Neural cell (in vitro differentiated cells): ENCODE measurements around the gene TBRG1. TPM values are rescaled to one million over a fixed set of nuclear protein-coding genes. Genes with fewer than 3 reads are reported as not detected.

Experiments used
- H2AFZ ChIP-seq: fragments of 200-600, 300-800 bp; sonication (generic), shearing (Covaris generic); 2 replicates; pipeline ENCODE4 v1.6.0; 2014; ENCODE audit warnings: low read depth, mild to moderate bottlenecking, antibody characterized with exemption, low read length, moderate library complexity
- H3F3A ChIP-seq: fragments of 200-600 bp; shearing (Covaris generic); 2 replicates; pipeline ENCODE4 v1.6.1; 2016; ENCODE audit warnings: mild to moderate bottlenecking, moderate library complexity, mixed read lengths, antibody characterized with exemption, low read length; ENCODE audit not compliant: insufficient read depth, poor library complexity, severe bottlenecking
- H3K27ac ChIP-seq: fragments of 200-600, 300-800 bp; sonication (generic), shearing (Covaris generic); 2 replicates; pipeline ENCODE4 v1.5.1; 2014; ENCODE audit warnings: mild to moderate bottlenecking, low read length, moderate library complexity
- H3K27me3 ChIP-seq: fragments of 300-800, 200-600 bp; sonication (generic), shearing (Covaris generic); 2 replicates; pipeline ENCODE4 v1.6.0; 2014; ENCODE audit warnings: mild to moderate bottlenecking, low read depth, low read length, moderate library complexity; ENCODE audit not compliant: insufficient read depth
- H3K36me3 ChIP-seq: fragments of 300-800, 200-600 bp; sonication (generic), shearing (Covaris generic); 2 replicates; pipeline ENCODE4 v1.5.1; 2014; ENCODE audit warnings: mild to moderate bottlenecking, antibody characterized with exemption, low read length, moderate library complexity; ENCODE audit not compliant: insufficient read depth
- H3K4me2 ChIP-seq: fragments of 300-800, 200-600 bp; sonication (generic), shearing (Covaris generic); 2 replicates; pipeline ENCODE4 v1.6.0; 2014; ENCODE audit warnings: mild to moderate bottlenecking, low read length
- H3K4me3 ChIP-seq: fragments of 300-800, 200-600 bp; sonication (generic), shearing (Covaris generic); 2 replicates; pipeline ENCODE4 v1.5.1; 2014; ENCODE audit warnings: mild to moderate bottlenecking, low read length, moderate library complexity
- H3K79me2 ChIP-seq: fragments of 200-600 bp; shearing (Covaris generic); replicated peaks from 2 replicates; pipeline ENCODE4 v1.6.0; 2014; ENCODE audit warnings: mild to moderate bottlenecking, low read length, moderate library complexity; ENCODE audit not compliant: insufficient read depth
- H3K9ac ChIP-seq: fragments of 300-800, 200-600 bp; sonication (generic), shearing (Covaris generic); 2 replicates; pipeline ENCODE4 v1.6.1; 2016; ENCODE audit warnings: mild to moderate bottlenecking, low read length, mixed read lengths
- H3K9me2 ChIP-seq: fragments of 200-600 bp; shearing (Covaris generic); 2 replicates; pipeline ENCODE4 v1.6.1; 2016; ENCODE audit warnings: mild to moderate bottlenecking, low read length, mixed read lengths; ENCODE audit not compliant: insufficient read depth
- H3K9me3 ChIP-seq: fragments of 200-600, 300-800 bp; sonication (generic), shearing (Covaris generic); 2 replicates; pipeline ENCODE4 v1.6.1; 2016; ENCODE audit warnings: mild to moderate bottlenecking, mixed run types, low read length, moderate library complexity, mixed read lengths
- H4K20me1 ChIP-seq: fragments of 200-600 bp; shearing (Covaris generic); 2 replicates; pipeline ENCODE4 v1.6.1; 2016; ENCODE audit warnings: mild to moderate bottlenecking, mixed run types; ENCODE audit not compliant: insufficient read depth
- EP300 ChIP-seq: fragments of 450-650 bp; conservative IDR thresholded peaks from 2 replicates; pipeline ENCODE4 v1.6.1; 2014; ENCODE audit warnings: antibody characterized with exemption, mild to moderate bottlenecking, moderate library complexity; ENCODE audit not compliant: poor library complexity, severe bottlenecking
- EZH2 ChIP-seq: fragments of 200-600, 300-800 bp; shearing (Covaris generic), sonication (generic); IDR thresholded peaks from 2 replicates; pipeline ENCODE4 v1.6.1; 2014; ENCODE audit warnings: antibody characterized with exemption, low read length, borderline replicate concordance, mild to moderate bottlenecking; ENCODE audit not compliant: insufficient read depth, poor library complexity, severe bottlenecking
- MXI1 ChIP-seq: fragments of 450-650 bp; conservative IDR thresholded peaks from 2 replicates; pipeline ENCODE4 v1.6.1; 2014; ENCODE audit warnings: antibody characterized with exemption, mild to moderate bottlenecking; ENCODE audit not compliant: poor library complexity, severe bottlenecking
- POLR2AphosphoS5 ChIP-seq: IDR thresholded peaks from 2 replicates; pipeline ENCODE4 v1.6.1; 2012
- RAD21 ChIP-seq: fragments of 450-650 bp; conservative IDR thresholded peaks from 2 replicates; pipeline ENCODE4 v1.6.1; 2014; ENCODE audit warnings: antibody characterized with exemption, mild to moderate bottlenecking, moderate library complexity
- SMC3 ChIP-seq: fragments of 450-650 bp; conservative IDR thresholded peaks from 2 replicates; pipeline ENCODE4 v1.6.1; 2014; ENCODE audit warnings: antibody characterized with exemption, mild to moderate bottlenecking, moderate library complexity; ENCODE audit not compliant: poor library complexity
- TAF1 ChIP-seq: IDR thresholded peaks from 2 replicates; pipeline ENCODE4 v1.6.1; 2012; ENCODE audit warnings: low read depth
- polyA plus RNA-seq: library from polyadenylated mRNA; depleted of rRNA; stranded (reverse); fragments of >200 nt; gene quantifications from 2 replicates; pipeline ENCODE4 v1.2.3, GENCODE V29; 2014
- TF ChIP-seq, protein P1 (sequence below): IDR thresholded peaks from 2 replicates; pipeline ENCODE4 v1.6.1; 2012; ENCODE audit warnings: borderline replicate concordance
- TF ChIP-seq, protein P2 (sequence below): fragments of 450-650 bp; IDR thresholded peaks from 2 replicates; pipeline ENCODE4 v1.5.1; 2014; ENCODE audit warnings: antibody characterized with exemption, mild to moderate bottlenecking, moderate library complexity; ENCODE audit not compliant: poor library complexity, severe bottlenecking

The TBRG1 gene
- polyA plus RNA-seq, 1 donor from 2014 or later: 83.2 TPM

- no peaks in the 10 kb centered on the region for H3K79me2 ChIP-seq
- H3K9me2 ChIP-seq: no peaks in the 10 kb centered on the region
- TF ChIP-seq TAF1: no peak
- no peak for TF ChIP-seq EP300
- no peak for TF ChIP-seq EZH2
- TF ChIP-seq, protein P1, sequence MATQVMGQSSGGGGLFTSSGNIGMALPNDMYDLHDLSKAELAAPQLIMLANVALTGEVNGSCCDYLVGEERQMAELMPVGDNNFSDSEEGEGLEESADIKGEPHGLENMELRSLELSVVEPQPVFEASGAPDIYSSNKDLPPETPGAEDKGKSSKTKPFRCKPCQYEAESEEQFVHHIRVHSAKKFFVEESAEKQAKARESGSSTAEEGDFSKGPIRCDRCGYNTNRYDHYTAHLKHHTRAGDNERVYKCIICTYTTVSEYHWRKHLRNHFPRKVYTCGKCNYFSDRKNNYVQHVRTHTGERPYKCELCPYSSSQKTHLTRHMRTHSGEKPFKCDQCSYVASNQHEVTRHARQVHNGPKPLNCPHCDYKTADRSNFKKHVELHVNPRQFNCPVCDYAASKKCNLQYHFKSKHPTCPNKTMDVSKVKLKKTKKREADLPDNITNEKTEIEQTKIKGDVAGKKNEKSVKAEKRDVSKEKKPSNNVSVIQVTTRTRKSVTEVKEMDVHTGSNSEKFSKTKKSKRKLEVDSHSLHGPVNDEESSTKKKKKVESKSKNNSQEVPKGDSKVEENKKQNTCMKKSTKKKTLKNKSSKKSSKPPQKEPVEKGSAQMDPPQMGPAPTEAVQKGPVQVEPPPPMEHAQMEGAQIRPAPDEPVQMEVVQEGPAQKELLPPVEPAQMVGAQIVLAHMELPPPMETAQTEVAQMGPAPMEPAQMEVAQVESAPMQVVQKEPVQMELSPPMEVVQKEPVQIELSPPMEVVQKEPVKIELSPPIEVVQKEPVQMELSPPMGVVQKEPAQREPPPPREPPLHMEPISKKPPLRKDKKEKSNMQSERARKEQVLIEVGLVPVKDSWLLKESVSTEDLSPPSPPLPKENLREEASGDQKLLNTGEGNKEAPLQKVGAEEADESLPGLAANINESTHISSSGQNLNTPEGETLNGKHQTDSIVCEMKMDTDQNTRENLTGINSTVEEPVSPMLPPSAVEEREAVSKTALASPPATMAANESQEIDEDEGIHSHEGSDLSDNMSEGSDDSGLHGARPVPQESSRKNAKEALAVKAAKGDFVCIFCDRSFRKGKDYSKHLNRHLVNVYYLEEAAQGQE: no peak
- no peak for TF ChIP-seq SMC3
- TF ChIP-seq, protein P2, sequence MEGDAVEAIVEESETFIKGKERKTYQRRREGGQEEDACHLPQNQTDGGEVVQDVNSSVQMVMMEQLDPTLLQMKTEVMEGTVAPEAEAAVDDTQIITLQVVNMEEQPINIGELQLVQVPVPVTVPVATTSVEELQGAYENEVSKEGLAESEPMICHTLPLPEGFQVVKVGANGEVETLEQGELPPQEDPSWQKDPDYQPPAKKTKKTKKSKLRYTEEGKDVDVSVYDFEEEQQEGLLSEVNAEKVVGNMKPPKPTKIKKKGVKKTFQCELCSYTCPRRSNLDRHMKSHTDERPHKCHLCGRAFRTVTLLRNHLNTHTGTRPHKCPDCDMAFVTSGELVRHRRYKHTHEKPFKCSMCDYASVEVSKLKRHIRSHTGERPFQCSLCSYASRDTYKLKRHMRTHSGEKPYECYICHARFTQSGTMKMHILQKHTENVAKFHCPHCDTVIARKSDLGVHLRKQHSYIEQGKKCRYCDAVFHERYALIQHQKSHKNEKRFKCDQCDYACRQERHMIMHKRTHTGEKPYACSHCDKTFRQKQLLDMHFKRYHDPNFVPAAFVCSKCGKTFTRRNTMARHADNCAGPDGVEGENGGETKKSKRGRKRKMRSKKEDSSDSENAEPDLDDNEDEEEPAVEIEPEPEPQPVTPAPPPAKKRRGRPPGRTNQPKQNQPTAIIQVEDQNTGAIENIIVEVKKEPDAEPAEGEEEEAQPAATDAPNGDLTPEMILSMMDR: no peak
- no peak for TF ChIP-seq POLR2AphosphoS5
- no peak for TF ChIP-seq MXI1
- no peak for TF ChIP-seq RAD21
- H3K4me2 ChIP-seq: no peak overlapping the region
- no peaks in the 10 kb centered on the region for H3F3A ChIP-seq
- no peak overlapping the region for H3K9ac ChIP-seq
- no peaks in the 10 kb centered on the region for H3K27me3 ChIP-seq
- no peak overlapping the region for H3K4me3 ChIP-seq
- no peak overlapping the region for H2AFZ ChIP-seq
- H3K27ac ChIP-seq: no peak overlapping the region
- H3K36me3 ChIP-seq: no peaks in the 10 kb centered on the region
- no peaks in the 10 kb centered on the region for H3K9me3 ChIP-seq
- H4K20me1 ChIP-seq: no peaks in the 10 kb centered on the region
These were observed 21.2 kb downstream of the TBRG1 start for GRCh38 chr11:124643605-124644425.

- Histone ChIP-seq H3K4me2 (no peak overlapping the region), H3K9me2 (no peaks in the 10 kb centered on the region), H3K4me3 (no peak overlapping the region), H2AFZ (no peak overlapping the region), H3F3A (no peaks in the 10 kb centered on the region), H3K27ac (no peak overlapping the region), H3K79me2 (no peaks in the 10 kb centered on the region), H3K36me3 (no peaks in the 10 kb centered on the region), H4K20me1 (no peaks in the 10 kb centered on the region), H3K9ac (no peak overlapping the region), H3K9me3 (no peaks in the 10 kb centered on the region), H3K27me3 (no peaks in the 10 kb centered on the region)
- TF ChIP-seq SMC3 (peak; percentile 97), EZH2 (no peak), MXI1 (peak; percentile 44), POLR2AphosphoS5 (no peak), RAD21 (peak; percentile 95), EP300 (no peak), TAF1 (no peak)
- TF ChIP-seq, protein P1: peak; percentile 63
- TF ChIP-seq, protein P2: peak; percentile 97
These were observed 22.0 kb downstream of the TBRG1 start for GRCh38 chr11:124644426-124645280.
